SU-DHL-6 (cell line): Measurements from ENCODE around the gene IGF1.

Source experiments
- EZH2phosphoT487 ChIP-seq: fragments of 200-600 bp; sonication (generic), shearing (Covaris generic); conservative IDR thresholded peaks from 2 replicates; pipeline ENCODE4 v1.6.1; 2018; ENCODE audit warnings: mild to moderate bottlenecking, antibody characterized with exemption, low read length, moderate library complexity, mixed read lengths
- TF ChIP-seq, protein P1 (sequence below): fragments of 200-600 bp; sonication (generic); IDR thresholded peaks from one replicate; pipeline ENCODE4 v1.5.1; 2017; ENCODE audit warnings: antibody characterized with exemption, mild to moderate bottlenecking, low read length, moderate library complexity; ENCODE audit not compliant: insufficient read depth, poor library complexity, severe bottlenecking

DNA sequence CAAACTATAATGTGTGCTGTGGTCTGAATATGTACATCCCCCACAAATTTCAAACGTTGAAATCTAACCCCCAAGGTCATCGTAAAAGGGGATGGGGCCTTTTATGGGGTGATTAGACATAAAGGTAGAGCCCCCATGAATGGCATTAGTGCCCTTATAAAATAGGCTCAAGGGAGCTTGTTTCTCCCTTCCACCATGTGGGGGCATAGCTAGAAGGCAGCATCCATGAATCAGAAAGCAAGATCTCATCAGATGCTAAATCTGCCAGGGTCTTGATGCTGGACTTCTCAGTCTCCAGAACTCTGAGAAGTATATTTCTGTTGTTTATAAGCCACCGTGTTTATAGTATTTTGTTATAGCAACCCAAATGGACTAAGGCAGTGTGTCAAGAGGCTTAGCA lies 33.4 kb upstream of the IGF1 start:
- TF ChIP-seq, protein P1, sequence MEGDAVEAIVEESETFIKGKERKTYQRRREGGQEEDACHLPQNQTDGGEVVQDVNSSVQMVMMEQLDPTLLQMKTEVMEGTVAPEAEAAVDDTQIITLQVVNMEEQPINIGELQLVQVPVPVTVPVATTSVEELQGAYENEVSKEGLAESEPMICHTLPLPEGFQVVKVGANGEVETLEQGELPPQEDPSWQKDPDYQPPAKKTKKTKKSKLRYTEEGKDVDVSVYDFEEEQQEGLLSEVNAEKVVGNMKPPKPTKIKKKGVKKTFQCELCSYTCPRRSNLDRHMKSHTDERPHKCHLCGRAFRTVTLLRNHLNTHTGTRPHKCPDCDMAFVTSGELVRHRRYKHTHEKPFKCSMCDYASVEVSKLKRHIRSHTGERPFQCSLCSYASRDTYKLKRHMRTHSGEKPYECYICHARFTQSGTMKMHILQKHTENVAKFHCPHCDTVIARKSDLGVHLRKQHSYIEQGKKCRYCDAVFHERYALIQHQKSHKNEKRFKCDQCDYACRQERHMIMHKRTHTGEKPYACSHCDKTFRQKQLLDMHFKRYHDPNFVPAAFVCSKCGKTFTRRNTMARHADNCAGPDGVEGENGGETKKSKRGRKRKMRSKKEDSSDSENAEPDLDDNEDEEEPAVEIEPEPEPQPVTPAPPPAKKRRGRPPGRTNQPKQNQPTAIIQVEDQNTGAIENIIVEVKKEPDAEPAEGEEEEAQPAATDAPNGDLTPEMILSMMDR: no peak
- TF ChIP-seq EZH2phosphoT487: no peak
